CD4-positive, alpha-beta T cell treated with Interleukin-4 for 1 hour (primary cell): Measurements from ENCODE around the gene PNMA8B.

ENCODE experiments used
- DNase-seq, 2 donors: peaks; one replicate each; pipeline ENCODE4 v3.0.0-alpha.2; 2020 to 2022

The PNMA8B gene

GRCh38 chr19:46451352-46451751 lies 44.3 kb downstream of the PNMA8B start:
- DNase-seq = no peak

GRCh38 chr19:46450737-46451136 lies 44.9 kb downstream of the PNMA8B start:
- DNase-seq = no peak

- DNase-seq = no peak
Measured at GRCh38 chr19:46449228-46449627, 46.4 kb downstream of the PNMA8B start.

GRCh38 chr19:46448601-46449000 lies 47.1 kb downstream of the PNMA8B start:
- no peak for DNase-seq

GRCh38 chr19:46447824-46448223 lies 47.8 kb downstream of the PNMA8B start:
- DNase-seq = no peak

- no peak for DNase-seq
Measured at GRCh38 chr19:46447006-46447405, 48.7 kb downstream of the PNMA8B start.

GRCh38 chr19:46446021-46446420 lies 49.6 kb downstream of the PNMA8B start:
- DNase-seq = no peak

- DNase-seq = no peak
Measured at GRCh38 chr19:46442808-46443450, 52.7 kb downstream of the PNMA8B start.

GRCh38 chr19:46441866-46442265 lies 53.8 kb downstream of the PNMA8B start:
- DNase-seq = no peak
